Measurements from ENCODE around the gene EGFL7. TPM values are rescaled to one million over a fixed set of nuclear protein-coding genes. Genes with fewer than 3 reads are reported as not detected.

Gene EGFL7
- total and polyA plus RNA-seq, 2 of the 8 experiments (the other 6 are each of a cell fraction or from before 2014, with no cell fraction given), result 37.8 to 53.4 TPM

DNA sequence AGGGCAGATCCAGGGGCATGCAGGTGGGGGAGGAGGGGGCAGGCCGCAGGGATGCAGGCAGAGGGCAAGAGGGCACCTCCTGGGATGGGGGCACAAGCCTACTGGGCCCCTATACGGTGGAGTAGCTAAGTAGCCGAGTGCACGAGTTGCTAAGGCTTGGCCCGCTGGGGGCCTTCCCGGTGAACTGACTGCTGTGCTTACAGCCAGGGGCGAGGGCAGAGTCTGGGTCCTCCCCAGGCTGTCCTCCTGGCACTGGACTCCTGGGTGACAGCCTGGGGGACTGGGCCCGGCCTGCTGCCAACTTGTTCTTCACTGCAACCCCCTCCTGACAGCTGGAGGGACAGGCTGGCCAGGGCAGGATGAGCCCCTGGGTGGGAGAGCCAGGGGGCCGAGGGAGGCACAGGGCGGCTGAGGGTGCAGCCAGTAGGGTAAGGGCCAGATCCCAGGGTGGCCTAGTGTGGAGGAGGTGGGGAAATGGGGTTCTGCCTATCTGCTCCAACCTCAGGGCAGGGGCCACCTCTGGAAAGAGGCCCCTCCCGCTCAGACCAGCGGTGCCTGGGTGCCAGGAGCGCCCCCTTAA lies 1.7 kb upstream of the EGFL7 start:
- no peak overlapping the region for H3K4me2 ChIP-seq (ENCODE audit: insufficient read depth in 1 of 2, low read depth in 2 of 2, low read length in 2 of 2)
- no peaks in the 10 kb centered on the region for H3K36me3 ChIP-seq (ENCODE audit: control insufficient read depth in 2 of 4, insufficient read depth in 4 of 4, low read length in 3 of 4)
- H2AFZ ChIP-seq (ENCODE audit: low read length), result no peak overlapping the region
- H3K9me3 ChIP-seq (ENCODE audit: insufficient read depth in 2 of 2, low read depth in 1 of 2, low read length in 1 of 2), result no peaks in the 10 kb centered on the region
- H2BK15ac ChIP-seq (ENCODE audit: low read length), result no peak overlapping the region
- no peak overlapping the region for H2AK5ac ChIP-seq (ENCODE audit: low read depth, low read length)
- ChIA-PET CTCF (ENCODE audit: partially characterized antibody) (interaction anchor here (0.8 to 3.9 kb wide), 7 partner anchors 11 to 403 kb away, joined by 3 to 21 read pairs (median 4); no protein-coding TSS in a partner anchor), POLR2A (ENCODE audit: partially characterized antibody) (interaction anchor here (1.3 to 1.6 kb wide), 2 partner anchors 11 to 67 kb away, joined by 3 to 4 read pairs; no protein-coding TSS in a partner anchor)
- no peak overlapping the region for H2BK20ac ChIP-seq (ENCODE audit: low read length)
- H3K4me1 ChIP-seq (replicated peaks in 1 of 4; ENCODE audit: control insufficient read depth in 3 of 4, insufficient read depth in 4 of 4, low read length in 3 of 4), result no peaks in the 10 kb centered on the region; a peak in 1 of 7 replicates
- H3K4ac ChIP-seq (replicated peaks; ENCODE audit: insufficient read length, low read depth, low read length), result no peak overlapping the region
- H4K5ac ChIP-seq (ENCODE audit: insufficient read length, low read depth, low read length), result no peak overlapping the region
- TF ChIP-seq CREB1 (IDR thresholded peaks at IDR 0.05) (no peak), BRCA1 (IDR thresholded peaks at IDR 0.05; ENCODE audit: low read depth, low read length) (no peak), GTF2F1 (IDR thresholded peaks at IDR 0.05; ENCODE audit: borderline replicate concordance, low read depth, low read length) (no peak), TAF7 (optimal IDR thresholded peaks at IDR 0.05; ENCODE audit: borderline replicate concordance, low read depth, low read length) (no peak), ASH2L (IDR thresholded peaks at IDR 0.05; ENCODE audit: low read length) (no peak), RAD21 (IDR thresholded peaks at IDR 0.05 in 1 of 2, conservative IDR thresholded peaks at IDR 0.05 in 1 of 2; ENCODE audit: low read depth in 2 of 2, low read length in 2 of 2) (no peak), SUZ12 (IDR thresholded peaks at IDR 0.05; ENCODE audit: low read length) (no peak), TAF1 (IDR thresholded peaks at IDR 0.05; ENCODE audit: low read depth, low read length) (no peak), KDM5A (IDR thresholded peaks at IDR 0.05; ENCODE audit: low read length) (no peak), SP2 (IDR thresholded peaks at IDR 0.05; ENCODE audit: low read length) (no peak)
- TF ChIP-seq, protein P1, sequence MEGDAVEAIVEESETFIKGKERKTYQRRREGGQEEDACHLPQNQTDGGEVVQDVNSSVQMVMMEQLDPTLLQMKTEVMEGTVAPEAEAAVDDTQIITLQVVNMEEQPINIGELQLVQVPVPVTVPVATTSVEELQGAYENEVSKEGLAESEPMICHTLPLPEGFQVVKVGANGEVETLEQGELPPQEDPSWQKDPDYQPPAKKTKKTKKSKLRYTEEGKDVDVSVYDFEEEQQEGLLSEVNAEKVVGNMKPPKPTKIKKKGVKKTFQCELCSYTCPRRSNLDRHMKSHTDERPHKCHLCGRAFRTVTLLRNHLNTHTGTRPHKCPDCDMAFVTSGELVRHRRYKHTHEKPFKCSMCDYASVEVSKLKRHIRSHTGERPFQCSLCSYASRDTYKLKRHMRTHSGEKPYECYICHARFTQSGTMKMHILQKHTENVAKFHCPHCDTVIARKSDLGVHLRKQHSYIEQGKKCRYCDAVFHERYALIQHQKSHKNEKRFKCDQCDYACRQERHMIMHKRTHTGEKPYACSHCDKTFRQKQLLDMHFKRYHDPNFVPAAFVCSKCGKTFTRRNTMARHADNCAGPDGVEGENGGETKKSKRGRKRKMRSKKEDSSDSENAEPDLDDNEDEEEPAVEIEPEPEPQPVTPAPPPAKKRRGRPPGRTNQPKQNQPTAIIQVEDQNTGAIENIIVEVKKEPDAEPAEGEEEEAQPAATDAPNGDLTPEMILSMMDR (IDR thresholded peaks at IDR 0.05; ENCODE audit: control extremely low read depth in 1 of 3, insufficient read depth in 1 of 3, low read depth in 1 of 3, low read length in 3 of 3), result no peak
- H2BK120ac ChIP-seq (replicated peaks; ENCODE audit: low read depth, low read length), result no peak overlapping the region
- no peaks in the 10 kb centered on the region; the same call in 1 of the 2 replicates for H3K23me2 ChIP-seq (ENCODE audit: low read depth, low read length)
- H3K14ac ChIP-seq (ENCODE audit: insufficient read length), result no peak overlapping the region
- no peaks in the 10 kb centered on the region; a peak in 2 of 7 replicates for H3K27me3 ChIP-seq (replicated peaks in 1 of 4; ENCODE audit: control insufficient read depth in 3 of 4, extremely low read depth in 1 of 4, insufficient read depth in 3 of 4, low read length in 3 of 4)
- no peak overlapping the region for H4K8ac ChIP-seq (ENCODE audit: extremely low read depth, insufficient read depth, low read length)
- DNase-seq (ENCODE audit: low read depth in 1 of 2, low spot score in 2 of 2) (peak in 1 of 2 experiments; percentile 43), FAIRE-seq (no peak)
- no peaks in the 10 kb centered on the region for H3K79me1 ChIP-seq (ENCODE audit: low read depth, low read length)
- no peak overlapping the region for H3K23ac ChIP-seq (ENCODE audit: insufficient read length)
- H4K91ac ChIP-seq (replicated peaks; ENCODE audit: insufficient read length, low read length), result no peak overlapping the region
- no peak overlapping the region for H3K4me3 ChIP-seq (ENCODE audit: extremely low read depth in 1 of 4, insufficient read depth in 2 of 4, low read depth in 3 of 4, low read length in 4 of 4)
- no peak overlapping the region for H3K27ac ChIP-seq (ENCODE audit: low read depth, low read length)
- no peaks in the 10 kb centered on the region for H3K79me2 ChIP-seq (ENCODE audit: control insufficient read depth in 1 of 2, insufficient read depth in 2 of 2, low read length in 2 of 2)
- no peaks in the 10 kb centered on the region for H4K20me1 ChIP-seq (replicated peaks in 1 of 2; ENCODE audit: control insufficient read depth in 1 of 2, insufficient read depth in 2 of 2, low read length in 2 of 2)
- H3K18ac ChIP-seq (ENCODE audit: extremely low read depth, low read length), result no peak overlapping the region
- 94% methylated on average over 13 of the region's 13 CpGs; no CpG with 5 or more reads in 1 of the 2 experiments for WGBS, 2 experiments (ENCODE audit: extremely low coverage in 1 of 2, insufficient coverage in 1 of 2, insufficient read length in 1 of 2, insufficient replicate concordance in 2 of 2, low coverage in 1 of 2, low lambda C conversion rate in 2 of 2, missing lambda C conversion rate in 1 of 2)
- no peak overlapping the region for H3K56ac ChIP-seq (replicated peaks; ENCODE audit: insufficient read length, low read depth, low read length)
- no peak overlapping the region for H3K9ac ChIP-seq (replicated peaks in 1 of 4; ENCODE audit: extremely low read depth in 1 of 4, low read depth in 3 of 4, low read length in 3 of 4)
- H2BK5ac ChIP-seq (ENCODE audit: low read depth, low read length), result no peak overlapping the region
- H2BK12ac ChIP-seq (ENCODE audit: low read depth, low read length), result no peak overlapping the region
